HL-60 (cell line): Measurements from ENCODE around the gene ZBTB43.

ENCODE experiments used
- CTCF ChIP-seq: IDR thresholded peaks from one replicate; pipeline ENCODE4 v1.5.1; 2011; ENCODE audit warnings: low read length, control low read depth, inconsistent platforms; ENCODE audit not compliant: insufficient read depth
- GABPA ChIP-seq: IDR thresholded peaks from 2 replicates; pipeline ENCODE4 v1.6.1; 2012; ENCODE audit warnings: low read depth
- POLR2AphosphoS5 ChIP-seq: IDR thresholded peaks from 2 replicates; pipeline ENCODE4 v1.6.1; 2012; ENCODE audit warnings: low read depth
- REST ChIP-seq: IDR thresholded peaks from 2 replicates; pipeline ENCODE4 v1.6.1; 2012; ENCODE audit warnings: low read depth; ENCODE audit not compliant: insufficient replicate concordance
- SPI1 ChIP-seq: IDR thresholded peaks from 2 replicates; pipeline ENCODE4 v1.6.1; 2012; ENCODE audit warnings: low read depth, mild to moderate bottlenecking, borderline replicate concordance

GRCh38 chr9:126804198-126804695 lies 593 bp upstream of the ZBTB43 start:
- TF ChIP-seq POLR2AphosphoS5 (no peak), CTCF (no peak), REST (no peak), GABPA (no peak), SPI1 (no peak)
